Coronary artery (tissue), 2 donors: ENCODE data around the gene DGKH.
A peak's percentile ranks its signal among the peaks of the same experiment; 100 is the strongest.

ENCODE experiments used
- DNase-seq: peaks from one replicate; pipeline ENCODE4 v3.0.0-alpha.2; 2017; ENCODE audit warnings: low spot score
- H3K27ac ChIP-seq, 2 donors: fragments of 200-600 bp; sonication (generic); one replicate each; pipeline ENCODE4 v1.5.1; 2016 to 2019
- H3K4me3 ChIP-seq: fragments of 200-600 bp; sonication (generic); 2 replicates; pipeline ENCODE4 v1.5.1; 2016; ENCODE audit warnings: mild to moderate bottlenecking, moderate library complexity
- CTCF ChIP-seq: fragments of 200-600 bp; sonication (generic); IDR thresholded peaks from one replicate; pipeline ENCODE4 v1.5.1; 2019; ENCODE audit warnings: antibody characterized with exemption

Gene DGKH

GRCh38 chr13:42028113-42028799, 20.2 kb upstream of the DGKH start:
- Histone ChIP-seq H3K27ac (no peak overlapping the region), H3K4me3 (no peak overlapping the region)
- no peak for TF ChIP-seq CTCF
- no peak for DNase-seq

- no peak for DNase-seq
- Histone ChIP-seq H3K4me3 (no peak overlapping the region), H3K27ac (no peak overlapping the region)
- no peak for TF ChIP-seq CTCF
Observed at GRCh38 chr13:42035905-42036521, 12.4 kb upstream of the DGKH start.

GRCh38 chr13:42036711-42037110, 11.7 kb upstream of the DGKH start:
- DNase-seq, result no peak
- Histone ChIP-seq H3K27ac (no peak overlapping the region), H3K4me3 (no peak overlapping the region)
- no peak for TF ChIP-seq CTCF

GRCh38 chr13:42038661-42039456, 9.6 kb upstream of the DGKH start:
- H3K4me3 ChIP-seq, result peak overlapping the region; percentile 91
- peak overlapping the region; percentile 81 to 95 for H3K27ac ChIP-seq
- TF ChIP-seq CTCF, result no peak
- no peak for DNase-seq

- TF ChIP-seq CTCF, result no peak
- DNase-seq, result no peak
- H3K27ac ChIP-seq, result peak overlapping the region; percentile 81 to 95
- H3K4me3 ChIP-seq, result peak overlapping the region; percentile 91
Observed at GRCh38 chr13:42039457-42039945, 8.9 kb upstream of the DGKH start.

- peak; percentile 95 for DNase-seq
- no peak for TF ChIP-seq CTCF
- H3K27ac ChIP-seq, result peak overlapping the region; percentile 81 to 95
- peak overlapping the region; percentile 91 for H3K4me3 ChIP-seq
Observed at GRCh38 chr13:42039946-42040729, 8.3 kb upstream of the DGKH start.
